Right atrium auricular region (tissue), 2 donors: ENCODE measurements around the gene CYP19A1. TPM values are rescaled to one million over a fixed set of nuclear protein-coding genes. Genes with fewer than 3 reads are reported as not detected.

Experiments
- DNase-seq: peaks from one replicate; pipeline ENCODE4 v3.0.0-alpha.2; 2019; ENCODE audit warnings: low spot score
- H3K27ac ChIP-seq, 2 donors: fragments of 200-600 bp; sonication (generic); 1 replicate in 1 of 2; 2 replicates in 1 of 2; pipeline ENCODE4 v1.5.1; 2016 to 2019
- H3K27me3 ChIP-seq, 2 donors: fragments of 200-600 bp; sonication (generic); one replicate each; pipeline versions ENCODE4 v1.5.1 to v1.6.0; 2017 to 2019
- H3K36me3 ChIP-seq: fragments of 200-600 bp; sonication (generic); one replicate; pipeline ENCODE4 v1.5.1; 2016
- H3K4me1 ChIP-seq, 2 donors: fragments of 200-600 bp; sonication (generic); one replicate each; pipeline versions ENCODE4 v1.5.1 to v1.6.0; 2017 to 2019
- H3K4me3 ChIP-seq, 2 donors: fragments of 200-600 bp; sonication (generic); 1 replicate in 1 of 2; 2 replicates in 1 of 2; pipeline ENCODE4 v1.5.1; 2017 to 2019; ENCODE audit warnings: mild to moderate bottlenecking in 1 of 2, moderate library complexity in 1 of 2
- H3K9me3 ChIP-seq, 2 donors: fragments of 200-600 bp; sonication (generic); one replicate each; pipeline ENCODE4 v1.5.1; 2019
- CTCF ChIP-seq, 2 donors: fragments of 200-600 bp; sonication (generic); IDR thresholded peaks; one replicate each; pipeline ENCODE4 v1.5.1; 2019; ENCODE audit warnings: antibody characterized with exemption in 2 of 2
- total RNA-seq, 2 donors: library from RNA; depleted of rRNA; stranded (reverse); fragments of >200 nt; gene quantifications; one replicate each; pipeline ENCODE4 v1.1.0, GENCODE V29; 2016

Gene CYP19A1
- total RNA-seq, 2 donors from 2014 or later = 2.4 TPM; not detected in 1

GRCh38 chr15:51374131-51374530 is 35.7 kb upstream of the CYP19A1 start:
- Histone ChIP-seq H3K4me1 (no peaks in the 10 kb centered on the region), H3K27ac (no peak overlapping the region), H3K27me3 (no peaks in the 10 kb centered on the region), H3K9me3 (no peaks in the 10 kb centered on the region), H3K4me3 (no peak overlapping the region), H3K36me3 (no peaks in the 10 kb centered on the region)
- no peak for DNase-seq
- TF ChIP-seq CTCF (IDR thresholded peaks at IDR 0.05) = no peak

- Histone ChIP-seq H3K9me3 (no peaks in the 10 kb centered on the region), H3K4me3 (no peak overlapping the region), H3K36me3 (no peaks in the 10 kb centered on the region), H3K4me1 (no peaks in the 10 kb centered on the region), H3K27me3 (no peaks in the 10 kb centered on the region), H3K27ac (no peak overlapping the region)
- no peak for TF ChIP-seq CTCF (IDR thresholded peaks at IDR 0.05)
- no peak for DNase-seq
These were observed 32.9 kb upstream of the CYP19A1 start for GRCh38 chr15:51371266-51371665.

GRCh38 chr15:51369451-51369761 is 31.0 kb upstream of the CYP19A1 start:
- Histone ChIP-seq H3K9me3 (no peaks in the 10 kb centered on the region), H3K36me3 (no peaks in the 10 kb centered on the region), H3K27me3 (no peaks in the 10 kb centered on the region), H3K4me1 (no peaks in the 10 kb centered on the region), H3K4me3 (no peak overlapping the region), H3K27ac (no peak overlapping the region)
- TF ChIP-seq CTCF (IDR thresholded peaks at IDR 0.05) = no peak
- no peak for DNase-seq

- Histone ChIP-seq H3K27ac (no peak overlapping the region), H3K27me3 (no peaks in the 10 kb centered on the region), H3K4me3 (no peak overlapping the region), H3K4me1 (no peaks in the 10 kb centered on the region), H3K9me3 (no peaks in the 10 kb centered on the region), H3K36me3 (no peaks in the 10 kb centered on the region)
- TF ChIP-seq CTCF (IDR thresholded peaks at IDR 0.05) = no peak
- no peak for DNase-seq
These were observed 30.5 kb upstream of the CYP19A1 start for GRCh38 chr15:51368751-51369450.

- no peak for DNase-seq
- H3K27me3 ChIP-seq = no peaks in the 10 kb centered on the region
- H3K36me3 ChIP-seq = no peaks in the 10 kb centered on the region
- no peaks in the 10 kb centered on the region for H3K9me3 ChIP-seq
- TF ChIP-seq CTCF (IDR thresholded peaks at IDR 0.05) = no peak
- no peaks in the 10 kb centered on the region for H3K4me1 ChIP-seq
- no peak overlapping the region for H3K4me3 ChIP-seq
- H3K27ac ChIP-seq = no peak overlapping the region
These were observed 29.9 kb upstream of the CYP19A1 start for GRCh38 chr15:51368307-51368706.
